ENCODE results near the gene ZNF785.

GRCh38 chr16:30561089-30561816, 24.2 kb downstream of the ZNF785 start:
- TF ChIP-seq NCOA2 (CRISPR knock-in tag; IDR thresholded peaks at IDR 0.05) = no peak
- TF ChIP-seq ZNF530 (CRISPR knock-in tag; IDR thresholded peaks at IDR 0.05; ENCODE audit: low read depth) = no peak
